HepG2 (cell line): ENCODE data around the gene MTFR1L.

Experiments
- CTCF ChIP-seq: sonication (generic); formaldehyde crosslinking; IDR thresholded peaks from 2 replicates; pipeline ENCODE4 v1.5.0; 2020; ENCODE audit warnings: mild to moderate bottlenecking, missing genetic modification reagents, moderate library complexity
- E2F5 ChIP-seq: sonication (generic); formaldehyde crosslinking; conservative IDR thresholded peaks from 2 replicates; pipeline ENCODE4 v1.4.0; 2020; ENCODE audit warnings: missing genetic modification reagents
- POLR2AphosphoS5 ChIP-seq: IDR thresholded peaks from 2 replicates; pipeline ENCODE4 v1.6.1; 2012; ENCODE audit warnings: low read depth, low read length
- ZNF274 ChIP-seq: sonication (generic); formaldehyde crosslinking; IDR thresholded peaks from 2 replicates; pipeline ENCODE4 v1.5.1; 2020; ENCODE audit warnings: mild to moderate bottlenecking, missing genetic modification reagents

DNA sequence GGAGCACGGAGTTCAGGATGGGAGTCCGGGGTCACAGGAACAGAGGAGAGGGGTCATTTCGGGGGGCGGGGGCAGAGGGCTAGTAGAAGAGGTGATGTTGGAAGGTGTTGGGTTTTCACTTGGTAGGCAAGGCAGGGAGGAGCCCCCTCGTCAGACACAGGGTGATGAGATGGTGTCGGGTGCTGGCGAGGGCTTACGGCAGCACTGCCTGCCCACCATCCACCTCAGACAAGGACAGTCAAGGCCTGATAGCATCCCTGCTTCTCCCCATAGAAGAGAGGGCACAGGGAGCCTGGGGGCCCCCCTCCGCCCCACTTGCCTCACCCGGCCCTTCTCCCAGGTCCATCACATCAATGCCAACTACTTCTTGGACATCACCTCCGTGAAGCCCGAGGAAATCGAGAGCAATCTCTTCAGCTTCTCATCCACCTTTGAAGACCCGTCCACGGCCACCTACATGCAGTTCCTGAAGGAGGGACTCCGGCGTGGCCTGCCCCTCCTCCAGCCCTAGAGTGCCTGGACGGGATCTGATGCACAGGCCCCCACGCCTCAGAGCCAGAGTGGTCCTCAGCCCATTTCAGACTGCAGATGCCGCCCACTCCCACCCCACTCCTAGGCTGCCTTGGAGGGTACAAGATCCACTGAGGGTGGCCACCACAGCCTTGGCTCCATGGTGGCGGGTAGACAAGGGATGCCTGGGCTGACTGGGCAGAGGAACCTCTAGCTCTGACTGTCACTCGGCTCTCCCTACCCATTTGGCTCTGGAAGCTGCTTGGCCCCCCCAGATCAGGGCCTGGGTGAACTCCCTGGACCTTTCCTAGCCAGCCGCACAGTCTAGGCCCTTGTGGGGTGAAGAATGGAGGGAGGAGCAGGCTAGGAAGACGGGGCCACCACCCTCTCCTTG is 4.3 kb upstream of the MTFR1L start:
- no peak for TF ChIP-seq E2F5
- TF ChIP-seq CTCF (CRISPR knock-in tag): no peak
- no peak for TF ChIP-seq POLR2AphosphoS5
- no peak for TF ChIP-seq ZNF274 (CRISPR knock-in tag)
